HG03103 (cell line): ENCODE data around the gene MARK3.

ENCODE experiments used
- ATAC-seq: cut with Tn5 transposase; IDR thresholded peaks from one replicate; pipeline ENCODE4 v1.9.1; 2021; ENCODE audit warnings: low read depth; ENCODE audit not compliant: unreplicated experiment

Gene MARK3

GRCh38 chr14:103480595-103480994, 95.4 kb downstream of the MARK3 start:
- ATAC-seq, result no peak

DNA sequence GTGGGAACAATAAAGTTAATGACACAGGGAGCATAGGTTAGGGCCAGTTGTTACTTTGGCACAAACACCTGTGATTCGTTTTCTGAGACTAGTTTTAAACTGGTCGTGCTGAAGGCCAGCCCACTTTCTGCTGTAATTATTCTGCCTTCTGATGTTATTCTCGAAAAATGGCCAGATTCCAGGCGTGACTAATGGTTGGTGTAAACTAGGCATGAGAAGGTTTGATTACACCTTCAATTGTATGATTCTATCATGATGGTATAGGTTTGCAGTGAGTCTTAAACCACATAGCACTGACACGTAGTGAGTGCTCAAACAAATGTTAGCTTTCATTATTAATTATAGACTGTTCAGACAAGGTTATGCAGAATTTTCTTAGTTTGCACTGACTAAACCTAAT, 98.4 kb downstream of the MARK3 start:
- ATAC-seq, result no peak

DNA sequence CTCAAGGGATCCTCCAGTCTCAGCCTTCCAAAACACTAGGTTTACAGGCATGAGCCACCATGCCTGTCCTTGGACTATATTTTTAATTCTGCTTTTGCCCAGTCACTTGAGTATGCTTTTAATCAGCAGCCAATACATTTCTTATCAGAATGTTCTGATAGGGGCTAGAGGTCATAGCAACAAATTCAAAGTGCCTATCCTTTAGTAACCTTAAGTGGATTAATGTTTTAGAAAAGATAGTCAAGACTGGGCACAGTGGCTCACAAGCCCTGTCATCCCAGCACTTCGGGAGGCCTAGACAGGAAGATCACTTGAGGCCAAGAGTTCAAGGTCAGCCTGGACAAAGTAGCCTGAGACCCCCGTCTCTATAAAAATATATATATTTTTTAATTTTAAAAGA, 100.3 kb downstream of the MARK3 start:
- no peak for ATAC-seq

DNA sequence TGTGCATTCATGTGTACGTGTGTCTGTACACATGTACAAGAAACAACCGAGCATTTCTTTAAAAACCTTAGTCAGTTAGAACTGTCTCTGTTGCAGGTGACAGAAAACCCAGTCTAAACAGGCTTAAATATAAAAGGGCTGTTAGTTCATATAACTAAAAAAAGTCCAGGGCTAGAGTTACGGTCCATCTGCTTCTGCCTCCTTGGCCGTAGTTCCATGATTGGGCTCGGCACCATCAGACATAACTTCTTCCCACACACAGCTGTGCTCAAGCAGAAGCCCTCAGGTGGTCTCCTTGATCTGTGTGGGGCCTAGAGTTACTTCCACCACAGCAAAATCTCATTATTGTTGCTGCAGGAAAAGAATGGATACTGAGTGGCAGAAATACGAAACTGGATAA, 102.9 kb downstream of the MARK3 start:
- ATAC-seq, result no peak

- ATAC-seq, result no peak
Observed at GRCh38 chr14:103488960-103489359, 103.7 kb downstream of the MARK3 start.

GRCh38 chr14:103489621-103490020, 104.4 kb downstream of the MARK3 start:
- no peak for ATAC-seq

- ATAC-seq, result no peak
Observed at GRCh38 chr14:103491691-103492090, 106.5 kb downstream of the MARK3 start.

- ATAC-seq, result no peak
Observed at GRCh38 chr14:103492156-103492925, 107.1 kb downstream of the MARK3 start.

- ATAC-seq, result no peak
Observed at GRCh38 chr14:103495854-103496253, 110.6 kb downstream of the MARK3 start.

GRCh38 chr14:103496776-103497175, 111.6 kb downstream of the MARK3 start:
- no peak for ATAC-seq

GRCh38 chr14:103499709-103500108, 114.5 kb downstream of the MARK3 start:
- no peak for ATAC-seq

DNA sequence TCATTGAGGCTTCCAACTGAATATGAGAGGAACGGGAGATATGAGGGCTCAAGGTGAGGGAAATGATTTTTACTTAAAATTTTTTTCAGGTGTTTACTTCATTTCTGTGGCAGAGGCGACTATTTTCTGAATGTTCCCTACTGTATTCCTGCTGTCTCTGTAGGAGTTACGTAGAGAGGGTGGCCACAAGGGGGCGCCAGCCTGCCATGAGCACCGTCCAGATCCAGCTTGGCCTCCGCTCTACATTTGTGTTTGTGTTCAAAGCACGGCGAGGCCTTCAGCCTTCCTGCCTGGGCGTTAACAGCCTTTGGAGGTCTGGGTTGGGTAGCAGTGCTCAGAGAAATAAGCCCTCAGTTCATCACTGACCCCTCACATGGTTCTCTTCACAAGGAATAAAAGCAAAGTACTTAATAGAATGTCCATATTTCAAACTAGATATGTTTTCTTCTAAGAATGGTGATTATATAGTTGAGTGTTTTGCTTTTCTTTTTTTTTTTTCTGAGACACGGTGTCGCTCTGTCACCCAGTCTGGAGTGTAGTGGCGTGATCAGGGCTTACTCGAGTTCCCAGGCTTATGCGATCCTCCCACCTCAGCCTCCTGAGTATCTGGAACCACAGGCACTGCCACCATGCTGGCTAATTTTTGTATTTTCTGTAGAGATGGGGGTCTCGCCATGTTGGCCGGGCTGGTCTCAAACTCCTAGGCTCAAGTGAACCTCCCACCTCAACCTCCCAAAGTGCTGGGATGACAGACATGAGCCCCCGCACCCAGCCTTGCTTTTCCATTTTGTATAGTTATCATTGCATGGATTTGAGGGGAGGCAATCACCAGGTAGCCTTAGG, 115.2 kb downstream of the MARK3 start:
- ATAC-seq, result no peak

GRCh38 chr14:103501041-103501870, 116.0 kb downstream of the MARK3 start:
- no peak for ATAC-seq

- no peak for ATAC-seq
Observed at GRCh38 chr14:103501921-103502669, 116.9 kb downstream of the MARK3 start.

GRCh38 chr14:103502877-103503276, 117.7 kb downstream of the MARK3 start:
- ATAC-seq, result no peak

GRCh38 chr14:103503296-103503695, 118.1 kb downstream of the MARK3 start:
- no peak for ATAC-seq

DNA sequence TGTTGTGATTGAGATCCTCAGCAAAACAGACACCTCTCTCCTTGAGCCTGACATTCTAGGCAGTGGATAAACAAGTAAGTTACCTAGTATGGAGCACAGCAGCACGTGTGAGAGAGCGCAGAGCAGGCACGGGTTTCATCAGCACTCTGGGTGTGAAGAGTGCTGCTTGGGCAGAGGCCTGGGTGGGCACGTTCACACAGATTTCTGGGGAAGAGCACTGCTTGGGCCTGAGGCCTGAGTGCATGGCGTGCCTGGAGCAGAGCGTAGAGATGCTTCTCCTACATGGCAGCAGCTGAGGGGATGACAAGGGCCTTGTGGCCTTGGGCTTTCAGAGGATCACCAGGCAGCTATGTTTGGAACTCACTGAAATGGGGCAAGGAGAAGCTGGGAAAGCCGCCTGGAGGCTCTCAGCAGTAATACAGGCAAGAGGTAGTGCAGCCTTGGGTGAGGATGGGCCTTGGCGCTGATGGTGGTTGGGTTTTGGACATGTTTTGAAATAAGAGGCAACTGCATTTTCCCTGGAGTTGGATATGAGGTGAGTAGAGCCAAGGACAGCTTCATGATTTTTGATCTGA, 119.9 kb downstream of the MARK3 start:
- ATAC-seq, result no peak

DNA sequence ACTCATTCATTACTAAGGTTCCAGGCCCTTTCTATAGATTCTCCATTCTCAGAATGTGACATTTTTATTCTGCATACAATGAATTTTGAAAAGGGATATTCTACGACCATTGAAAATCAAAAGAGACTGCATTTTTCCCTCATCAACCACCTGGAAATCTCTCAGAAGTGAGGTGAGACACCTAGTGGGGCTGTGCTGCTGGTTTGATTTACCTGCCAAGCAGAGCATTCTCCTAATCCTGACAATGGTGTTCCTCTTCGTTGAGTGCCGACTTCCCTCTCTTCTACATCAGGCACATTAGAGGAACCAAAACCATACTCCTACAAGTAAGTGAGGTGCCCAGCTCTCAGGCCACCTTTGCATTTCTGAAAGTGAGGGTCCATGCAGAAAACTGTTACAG, 122.5 kb downstream of the MARK3 start:
- no peak for ATAC-seq

- no peak for ATAC-seq
Observed at GRCh38 chr14:103508521-103509329, 123.5 kb downstream of the MARK3 start.
